Stimulated activated memory B cell treated with anti-CD40 and anti-IgM and Interleukin-4, amounts not matched to agents 10 μg/mL and 1 μg/mL and 100 μg/mL, for 72 hours (primary cell): ENCODE results near the gene PRKCA.
"Not testable (repeated sequence)": the region's sequence is repeated elsewhere in the genome, so short reads cannot be mapped to it uniquely, and the experiment has no call there.

Source experiments
- ATAC-seq: fragments of 150-1000 bp; cut with Tn5 transposase; 2 replicates; pipeline ENCODE4 v1.10.0; 2021
- H3K27ac Mint-ChIP-seq: one replicate; pipeline ENCODE4 v1.8.0; 2022; ENCODE audit warnings: mild to moderate bottlenecking, mixed read lengths
- H3K27me3 Mint-ChIP-seq: one replicate; pipeline ENCODE4 v1.8.0; 2022; ENCODE audit warnings: mixed read lengths
- H3K36me3 Mint-ChIP-seq: one replicate; pipeline ENCODE4 v1.8.0; 2022; ENCODE audit warnings: mixed read lengths
- H3K4me1 Mint-ChIP-seq: one replicate; pipeline ENCODE4 v1.8.0; 2022; ENCODE audit warnings: mixed read lengths
- H3K4me3 Mint-ChIP-seq: one replicate; pipeline ENCODE4 v1.8.0; 2022; ENCODE audit warnings: mild to moderate bottlenecking, moderate library complexity, mixed read lengths
- H3K9me3 Mint-ChIP-seq: one replicate; pipeline ENCODE4 v1.8.0; 2022; ENCODE audit warnings: mixed read lengths

PRKCA gene

GRCh38 chr17:66397486-66397885 lies 95.1 kb downstream of the PRKCA start:
- no peaks in the 10 kb centered on the region for H3K4me1 Mint-ChIP-seq
- ATAC-seq = peak; percentile 67
- H3K36me3 Mint-ChIP-seq = no peaks in the 10 kb centered on the region
- H3K27ac Mint-ChIP-seq = no peak overlapping the region
- peaks cover 4% of the 10 kb centered on the region for H3K9me3 Mint-ChIP-seq
- H3K4me3 Mint-ChIP-seq = no peak overlapping the region
- peaks cover 26% of the 10 kb centered on the region for H3K27me3 Mint-ChIP-seq

GRCh38 chr17:66398059-66398458 lies 95.6 kb downstream of the PRKCA start:
- ATAC-seq = no peak
- Mint-ChIP-seq H3K4me1 (no peaks in the 10 kb centered on the region), H3K4me3 (no peak overlapping the region), H3K27ac (no peak overlapping the region), H3K36me3 (no peaks in the 10 kb centered on the region), H3K9me3 (peaks cover 4% of the 10 kb centered on the region), H3K27me3 (peaks cover 27% of the 10 kb centered on the region)

- Mint-ChIP-seq H3K4me1 (no peaks in the 10 kb centered on the region), H3K27ac (no peak overlapping the region), H3K4me3 (no peak overlapping the region), H3K36me3 (no peaks in the 10 kb centered on the region), H3K27me3 (peaks cover 27% of the 10 kb centered on the region), H3K9me3 (peaks cover 4% of the 10 kb centered on the region)
- ATAC-seq = no peak
Measured at GRCh38 chr17:66398617-66399016, 96.2 kb downstream of the PRKCA start.

GRCh38 chr17:66399441-66399840 lies 97.0 kb downstream of the PRKCA start:
- ATAC-seq = no peak
- no peak overlapping the region for H3K27ac Mint-ChIP-seq
- no peak overlapping the region for H3K4me3 Mint-ChIP-seq
- H3K9me3 Mint-ChIP-seq = peaks cover 4% of the 10 kb centered on the region
- peaks cover 27% of the 10 kb centered on the region for H3K27me3 Mint-ChIP-seq
- H3K36me3 Mint-ChIP-seq = no peaks in the 10 kb centered on the region
- no peaks in the 10 kb centered on the region for H3K4me1 Mint-ChIP-seq

- peaks cover 27% of the 10 kb centered on the region for H3K27me3 Mint-ChIP-seq
- not testable (repeated sequence) for H3K9me3 Mint-ChIP-seq, H3K36me3 Mint-ChIP-seq, ATAC-seq, H3K27ac Mint-ChIP-seq, H3K4me1 Mint-ChIP-seq, H3K4me3 Mint-ChIP-seq
Measured at GRCh38 chr17:66400041-66400688, 97.8 kb downstream of the PRKCA start.

- Mint-ChIP-seq H3K27ac (no peak overlapping the region), H3K4me3 (no peak overlapping the region), H3K36me3 (no peaks in the 10 kb centered on the region), H3K9me3 (peaks cover 4% of the 10 kb centered on the region), H3K4me1 (no peaks in the 10 kb centered on the region), H3K27me3 (peaks cover 27% of the 10 kb centered on the region)
- ATAC-seq = no peak
Measured at GRCh38 chr17:66400698-66401097, 98.3 kb downstream of the PRKCA start.

GRCh38 chr17:66401364-66401763 lies 99.0 kb downstream of the PRKCA start:
- Mint-ChIP-seq H3K27ac (no peak overlapping the region), H3K4me1 (no peaks in the 10 kb centered on the region)

GRCh38 chr17:66403846-66404556 lies 101.6 kb downstream of the PRKCA start:
- Mint-ChIP-seq H3K9me3 (no peaks in the 10 kb centered on the region), H3K4me1 (no peaks in the 10 kb centered on the region), H3K36me3 (no peaks in the 10 kb centered on the region), H3K27me3 (peaks cover 19% of the 10 kb centered on the region), H3K27ac (no peak overlapping the region), H3K4me3 (no peak overlapping the region)
- no peak for ATAC-seq

More at GRCh38 chr17:66401364-66401763, 99.0 kb downstream of the PRKCA start:
- H3K27me3 Mint-ChIP-seq = peaks cover 27% of the 10 kb centered on the region
- ATAC-seq = no peak
- H3K4me3 Mint-ChIP-seq = no peak overlapping the region
- no peaks in the 10 kb centered on the region for H3K36me3 Mint-ChIP-seq
- H3K9me3 Mint-ChIP-seq = peaks cover 4% of the 10 kb centered on the region

GRCh38 chr17:66405836-66406677 lies 103.6 kb downstream of the PRKCA start:
- H3K4me3 Mint-ChIP-seq = no peak overlapping the region
- ATAC-seq = no peak
- no peaks in the 10 kb centered on the region for H3K36me3 Mint-ChIP-seq
- no peaks in the 10 kb centered on the region for H3K9me3 Mint-ChIP-seq
- no peaks in the 10 kb centered on the region for H3K4me1 Mint-ChIP-seq
- H3K27ac Mint-ChIP-seq = no peak overlapping the region
- H3K27me3 Mint-ChIP-seq = peaks cover 13% of the 10 kb centered on the region

- H3K4me1 Mint-ChIP-seq = no peaks in the 10 kb centered on the region
- no peak for ATAC-seq
- peaks cover 6% of the 10 kb centered on the region for H3K27me3 Mint-ChIP-seq
- H3K9me3 Mint-ChIP-seq = no peaks in the 10 kb centered on the region
- H3K4me3 Mint-ChIP-seq = no peak overlapping the region
- H3K27ac Mint-ChIP-seq = no peak overlapping the region
- no peaks in the 10 kb centered on the region for H3K36me3 Mint-ChIP-seq
Measured at GRCh38 chr17:66406701-66407644, 104.6 kb downstream of the PRKCA start.

GRCh38 chr17:66407864-66408263 lies 105.5 kb downstream of the PRKCA start:
- no peak overlapping the region for H3K27ac Mint-ChIP-seq
- H3K36me3 Mint-ChIP-seq = no peaks in the 10 kb centered on the region

GRCh38 chr17:66411520-66411919 lies 109.1 kb downstream of the PRKCA start:
- Mint-ChIP-seq H3K27ac (no peak overlapping the region), H3K4me1 (no peaks in the 10 kb centered on the region), H3K4me3 (no peak overlapping the region), H3K36me3 (no peaks in the 10 kb centered on the region), H3K27me3 (peaks cover 8% of the 10 kb centered on the region), H3K9me3 (no peaks in the 10 kb centered on the region)
- no peak for ATAC-seq

More at GRCh38 chr17:66407864-66408263, 105.5 kb downstream of the PRKCA start:
- Mint-ChIP-seq H3K4me3 (no peak overlapping the region), H3K4me1 (no peaks in the 10 kb centered on the region), H3K9me3 (no peaks in the 10 kb centered on the region), H3K27me3 (peaks cover 6% of the 10 kb centered on the region)
- no peak for ATAC-seq

- Mint-ChIP-seq H3K9me3 (no peaks in the 10 kb centered on the region), H3K27me3 (peaks cover 8% of the 10 kb centered on the region), H3K4me1 (no peaks in the 10 kb centered on the region), H3K36me3 (no peaks in the 10 kb centered on the region), H3K4me3 (no peak overlapping the region), H3K27ac (no peak overlapping the region)
- no peak for ATAC-seq
Measured at GRCh38 chr17:66412857-66413558, 110.6 kb downstream of the PRKCA start.
